SU-DHL-6 (cell line): ENCODE measurements around the gene SORCS2.

Experiments
- H2AFZ ChIP-seq: fragments of 200-600 bp; sonication (generic); 2 replicates; pipeline ENCODE4 v1.6.1; 2014; ENCODE audit warnings: low read depth, mild to moderate bottlenecking, moderate library complexity, mixed read lengths, antibody characterized with exemption, low read length; ENCODE audit not compliant: severe bottlenecking
- H3F3A ChIP-seq: fragments of 200-600 bp; shearing (Covaris generic); 2 replicates; pipeline ENCODE4 v1.6.0; 2016; ENCODE audit warnings: antibody characterized with exemption, mild to moderate bottlenecking; ENCODE audit not compliant: insufficient read depth
- H3K27ac ChIP-seq: fragments of 200-600 bp; sonication (generic); 2 replicates; pipeline ENCODE4 v1.5.1; 2016; ENCODE audit warnings: low read depth, mild to moderate bottlenecking, low read length, moderate library complexity, mixed read lengths
- H3K27me3 ChIP-seq: fragments of 200-600 bp; sonication (generic), shearing (Covaris generic); 2 replicates; pipeline ENCODE4 v1.6.0; 2014; ENCODE audit warnings: mild to moderate bottlenecking, low read length
- H3K36me3 ChIP-seq: fragments of 200-600 bp; sonication (generic); 2 replicates; pipeline ENCODE4 v1.6.1; 2014; ENCODE audit warnings: mild to moderate bottlenecking, low read length, mixed read lengths
- H3K4me2 ChIP-seq: fragments of 300-600, 200-600 bp; shearing (Covaris generic), sonication (generic); 2 replicates; pipeline ENCODE4 v1.6.0; 2014; ENCODE audit warnings: low read length, low read depth, mild to moderate bottlenecking; ENCODE audit not compliant: poor library complexity, severe bottlenecking
- H3K4me3 ChIP-seq: fragments of 200-600 bp; sonication (generic); 2 replicates; pipeline ENCODE4 v1.5.1; 2014; ENCODE audit warnings: antibody characterized with exemption, low read length, mild to moderate bottlenecking, mixed read lengths; ENCODE audit not compliant: insufficient read depth, poor library complexity, severe bottlenecking
- H3K79me2 ChIP-seq: fragments of 200-600 bp; sonication (generic); 2 replicates; pipeline ENCODE4 v1.6.1; 2014; ENCODE audit warnings: mild to moderate bottlenecking, low read length, moderate library complexity; ENCODE audit not compliant: insufficient read depth
- H3K9ac ChIP-seq: fragments of 200-600 bp; sonication (generic); 2 replicates; pipeline ENCODE4 v1.7.0; 2014; ENCODE audit warnings: mild to moderate bottlenecking, low read length
- H3K9me2 ChIP-seq: fragments of 200-600 bp; sonication (generic); replicated peaks from 2 replicates; pipeline ENCODE4 v1.6.1; 2014; ENCODE audit warnings: low read length; ENCODE audit not compliant: insufficient read depth
- H3K9me3 ChIP-seq: fragments of 200-600 bp; sonication (generic); 2 replicates; pipeline ENCODE4 v1.6.1; 2014; ENCODE audit warnings: low read length, mixed read lengths; ENCODE audit not compliant: insufficient read depth
- H4K20me1 ChIP-seq: fragments of 200-600 bp; sonication (generic); 2 replicates; pipeline ENCODE4 v1.6.1; 2014; ENCODE audit warnings: low read depth, mild to moderate bottlenecking, antibody characterized with exemption, low read length, moderate library complexity, mixed read lengths
- EZH2phosphoT487 ChIP-seq: fragments of 200-600 bp; sonication (generic), shearing (Covaris generic); conservative IDR thresholded peaks from 2 replicates; pipeline ENCODE4 v1.6.1; 2018; ENCODE audit warnings: mild to moderate bottlenecking, antibody characterized with exemption, low read length, moderate library complexity, mixed read lengths
- TF ChIP-seq, protein P1 (sequence below): fragments of 200-600 bp; sonication (generic); IDR thresholded peaks from one replicate; pipeline ENCODE4 v1.5.1; 2017; ENCODE audit warnings: antibody characterized with exemption, mild to moderate bottlenecking, low read length, moderate library complexity; ENCODE audit not compliant: insufficient read depth, poor library complexity, severe bottlenecking

Gene SORCS2

GRCh38 chr4:7444314-7444713 lies 252.0 kb downstream of the SORCS2 start:
- no peaks in the 10 kb centered on the region for H3K9me2 ChIP-seq
- H3F3A ChIP-seq: no peaks in the 10 kb centered on the region
- no peak overlapping the region for H3K9ac ChIP-seq
- no peaks in the 10 kb centered on the region for H4K20me1 ChIP-seq
- no peaks in the 10 kb centered on the region for H3K27me3 ChIP-seq
- no peaks in the 10 kb centered on the region for H3K9me3 ChIP-seq
- no peak overlapping the region for H3K4me3 ChIP-seq
- H3K79me2 ChIP-seq: no peaks in the 10 kb centered on the region
- H3K27ac ChIP-seq: no peak overlapping the region
- TF ChIP-seq, protein P1, sequence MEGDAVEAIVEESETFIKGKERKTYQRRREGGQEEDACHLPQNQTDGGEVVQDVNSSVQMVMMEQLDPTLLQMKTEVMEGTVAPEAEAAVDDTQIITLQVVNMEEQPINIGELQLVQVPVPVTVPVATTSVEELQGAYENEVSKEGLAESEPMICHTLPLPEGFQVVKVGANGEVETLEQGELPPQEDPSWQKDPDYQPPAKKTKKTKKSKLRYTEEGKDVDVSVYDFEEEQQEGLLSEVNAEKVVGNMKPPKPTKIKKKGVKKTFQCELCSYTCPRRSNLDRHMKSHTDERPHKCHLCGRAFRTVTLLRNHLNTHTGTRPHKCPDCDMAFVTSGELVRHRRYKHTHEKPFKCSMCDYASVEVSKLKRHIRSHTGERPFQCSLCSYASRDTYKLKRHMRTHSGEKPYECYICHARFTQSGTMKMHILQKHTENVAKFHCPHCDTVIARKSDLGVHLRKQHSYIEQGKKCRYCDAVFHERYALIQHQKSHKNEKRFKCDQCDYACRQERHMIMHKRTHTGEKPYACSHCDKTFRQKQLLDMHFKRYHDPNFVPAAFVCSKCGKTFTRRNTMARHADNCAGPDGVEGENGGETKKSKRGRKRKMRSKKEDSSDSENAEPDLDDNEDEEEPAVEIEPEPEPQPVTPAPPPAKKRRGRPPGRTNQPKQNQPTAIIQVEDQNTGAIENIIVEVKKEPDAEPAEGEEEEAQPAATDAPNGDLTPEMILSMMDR: no peak
- TF ChIP-seq EZH2phosphoT487: no peak
- no peaks in the 10 kb centered on the region for H3K36me3 ChIP-seq
- H2AFZ ChIP-seq: no peak overlapping the region
- no peak overlapping the region for H3K4me2 ChIP-seq

DNA sequence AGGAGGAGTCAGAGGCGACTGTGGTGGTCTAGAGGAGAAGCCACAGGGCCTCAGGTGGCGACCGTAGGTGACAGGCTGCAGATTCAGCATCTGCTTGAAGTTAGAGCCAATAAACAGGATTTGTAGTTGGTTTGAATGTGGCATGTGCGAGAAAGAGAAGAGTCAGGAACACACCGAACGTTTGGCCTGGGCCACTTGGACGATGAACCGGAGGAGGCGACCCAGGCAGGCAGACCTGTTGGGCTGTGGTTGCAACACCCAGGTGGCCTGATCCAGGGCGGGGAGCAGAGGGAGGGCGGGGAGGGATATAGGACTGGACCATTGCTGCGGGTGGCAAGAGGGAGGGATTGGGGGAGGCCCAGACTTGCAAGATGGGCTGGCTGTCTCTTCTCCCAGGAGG lies 252.4 kb downstream of the SORCS2 start:
- TF ChIP-seq EZH2phosphoT487: no peak
- TF ChIP-seq, protein P1: no peak
- H3K9ac ChIP-seq: no peak overlapping the region
- no peak overlapping the region for H3K27ac ChIP-seq
- H3K9me2 ChIP-seq: no peaks in the 10 kb centered on the region
- H3K27me3 ChIP-seq: no peaks in the 10 kb centered on the region
- no peaks in the 10 kb centered on the region for H3K79me2 ChIP-seq
- no peaks in the 10 kb centered on the region for H3K36me3 ChIP-seq
- no peaks in the 10 kb centered on the region for H4K20me1 ChIP-seq
- no peaks in the 10 kb centered on the region for H3K9me3 ChIP-seq
- H3F3A ChIP-seq: no peaks in the 10 kb centered on the region
- no peak overlapping the region for H3K4me2 ChIP-seq
- H2AFZ ChIP-seq: no peak overlapping the region
- no peak overlapping the region for H3K4me3 ChIP-seq

DNA sequence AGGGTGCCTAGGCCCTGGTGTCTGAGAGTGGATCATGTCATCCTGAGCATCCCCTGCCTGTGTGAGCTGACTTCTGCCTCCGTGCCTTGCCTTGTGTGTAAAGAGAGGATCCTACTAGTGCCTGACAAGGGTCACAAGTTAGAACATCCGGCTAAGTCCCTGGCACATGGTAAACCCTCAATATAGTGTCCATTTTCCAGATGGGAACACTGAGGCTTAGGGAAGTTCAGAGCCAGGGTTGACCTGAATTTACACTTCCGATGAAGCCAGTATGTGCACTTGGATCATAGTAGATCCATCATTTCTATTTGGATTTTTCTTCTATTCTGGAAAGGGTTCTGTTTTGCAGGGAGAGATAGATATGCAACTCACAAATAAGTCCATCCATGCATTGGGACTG lies 254.9 kb downstream of the SORCS2 start:
- Histone ChIP-seq H3K4me3 (no peak overlapping the region), H3K9me3 (no peaks in the 10 kb centered on the region), H2AFZ (no peak overlapping the region), H3K36me3 (no peaks in the 10 kb centered on the region), H3K27ac (no peak overlapping the region), H3K79me2 (no peaks in the 10 kb centered on the region), H3K9me2 (no peaks in the 10 kb centered on the region), H3K4me2 (no peak overlapping the region), H3F3A (no peaks in the 10 kb centered on the region), H3K27me3 (no peaks in the 10 kb centered on the region), H4K20me1 (no peaks in the 10 kb centered on the region), H3K9ac (no peak overlapping the region)
- TF ChIP-seq, protein P1: no peak
- no peak for TF ChIP-seq EZH2phosphoT487

GRCh38 chr4:7448036-7448435 lies 255.7 kb downstream of the SORCS2 start:
- TF ChIP-seq EZH2phosphoT487: no peak
- TF ChIP-seq, protein P1: no peak
- Histone ChIP-seq H4K20me1 (no peaks in the 10 kb centered on the region), H3K4me3 (no peak overlapping the region), H3K27ac (no peak overlapping the region), H3K79me2 (no peaks in the 10 kb centered on the region), H3F3A (no peaks in the 10 kb centered on the region), H3K36me3 (no peaks in the 10 kb centered on the region), H3K9ac (no peak overlapping the region), H3K27me3 (no peaks in the 10 kb centered on the region), H3K9me2 (no peaks in the 10 kb centered on the region), H2AFZ (no peak overlapping the region), H3K9me3 (no peaks in the 10 kb centered on the region), H3K4me2 (no peak overlapping the region)
